HG03135 (cell line): ENCODE data around the gene TMEM175.
"Not testable (repeated sequence)": the region's sequence is repeated elsewhere in the genome, so short reads cannot be mapped to it uniquely, and the experiment has no call there.

Experiments used
- ATAC-seq: cut with Tn5 transposase; IDR thresholded peaks from one replicate; pipeline ENCODE4 v1.9.1; 2021; ENCODE audit warnings: mild to moderate bottlenecking, moderate library complexity; ENCODE audit not compliant: unreplicated experiment

Gene TMEM175

DNA sequence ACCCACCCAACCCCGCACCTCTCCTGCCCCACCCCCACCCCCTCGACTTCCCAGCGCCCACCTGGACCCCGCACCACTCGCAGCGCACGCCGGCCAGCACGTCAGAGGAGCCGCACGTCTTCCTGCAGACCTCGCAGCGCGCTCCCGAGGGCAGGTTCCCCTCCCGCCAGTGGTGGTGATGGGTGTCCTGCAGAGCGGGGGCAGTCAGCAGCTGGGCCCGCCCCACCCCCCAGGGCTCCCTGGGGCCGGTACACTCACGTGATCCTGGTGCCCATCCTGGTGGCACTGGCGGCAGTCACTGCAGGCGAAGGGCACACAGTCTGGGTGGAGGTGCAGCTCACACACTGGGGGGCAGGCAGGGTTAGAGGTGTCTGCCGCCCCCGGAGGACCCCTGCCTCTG, 36.0 kb downstream of the TMEM175 start:
- ATAC-seq: no peak

DNA sequence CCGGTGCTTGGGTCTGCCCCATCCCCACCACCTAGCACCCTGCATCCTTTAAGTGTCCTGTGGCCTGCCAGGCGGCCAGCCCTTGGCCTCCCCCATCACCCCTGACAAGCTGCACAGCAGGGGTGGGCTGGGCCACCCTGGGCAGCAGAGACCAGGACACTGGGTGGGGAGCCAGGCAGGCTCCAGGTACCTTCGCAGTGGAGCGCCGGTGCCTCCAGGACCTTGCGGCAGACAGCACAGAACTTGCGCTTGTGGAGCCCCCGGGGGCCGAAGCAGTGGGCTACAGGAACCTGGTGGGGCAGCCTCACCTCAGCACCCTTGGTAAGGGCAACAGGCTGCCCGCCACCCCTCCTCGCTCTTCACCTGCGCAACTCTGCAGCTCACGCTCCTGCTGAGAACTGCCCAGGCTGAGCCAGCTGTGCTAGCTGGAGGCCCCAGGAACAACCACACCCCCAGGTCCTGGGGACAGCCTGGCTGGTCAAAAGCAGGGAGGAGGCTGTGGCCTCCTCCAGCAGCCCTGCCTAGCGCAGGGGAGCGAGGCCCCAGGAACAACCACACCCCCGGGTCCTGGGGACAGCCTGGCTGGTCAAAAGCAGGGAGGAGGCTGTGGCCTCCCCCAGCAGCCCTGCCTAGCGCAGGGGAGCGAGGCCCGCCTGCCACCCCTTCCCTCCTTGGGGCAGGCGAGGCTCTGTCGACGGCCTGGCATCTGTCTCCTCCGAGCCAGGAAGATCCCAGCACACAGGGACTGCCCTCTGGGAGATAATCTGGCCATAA, 36.5 kb downstream of the TMEM175 start:
- ATAC-seq: no peak

DNA sequence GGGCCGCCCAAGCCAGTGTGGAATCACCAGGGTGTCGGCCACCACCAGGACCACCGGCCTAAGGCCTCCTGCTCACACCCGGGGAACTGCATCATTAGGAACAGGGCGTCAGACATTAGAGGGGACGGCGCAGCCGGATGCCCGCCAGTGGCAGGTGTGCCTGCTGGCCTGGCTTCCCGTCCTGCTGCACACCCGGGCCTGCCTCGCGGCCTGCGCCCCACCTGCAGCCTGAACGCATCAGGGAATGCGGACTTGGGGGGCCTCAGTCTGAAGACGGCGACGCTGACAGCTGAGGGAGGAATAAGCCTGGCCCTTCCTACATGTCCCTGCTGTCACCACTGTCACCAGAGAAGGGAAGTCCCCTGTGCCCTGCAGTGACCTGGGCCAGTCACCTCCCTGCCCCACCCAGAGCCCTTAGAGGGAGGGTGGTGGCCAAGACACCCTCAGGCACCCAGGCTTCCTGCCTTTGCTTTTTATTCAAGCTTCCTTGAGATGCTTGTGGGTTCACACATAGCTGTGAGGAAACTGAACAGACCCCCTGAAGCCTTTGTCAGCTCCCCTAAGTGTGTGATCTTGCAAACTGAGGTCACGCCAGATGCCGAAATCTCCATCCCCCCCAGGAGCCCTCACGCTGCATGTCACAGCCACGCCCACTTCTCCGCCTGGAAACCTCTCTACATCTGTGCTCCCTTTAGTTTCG, 37.9 kb downstream of the TMEM175 start:
- no peak for ATAC-seq

DNA sequence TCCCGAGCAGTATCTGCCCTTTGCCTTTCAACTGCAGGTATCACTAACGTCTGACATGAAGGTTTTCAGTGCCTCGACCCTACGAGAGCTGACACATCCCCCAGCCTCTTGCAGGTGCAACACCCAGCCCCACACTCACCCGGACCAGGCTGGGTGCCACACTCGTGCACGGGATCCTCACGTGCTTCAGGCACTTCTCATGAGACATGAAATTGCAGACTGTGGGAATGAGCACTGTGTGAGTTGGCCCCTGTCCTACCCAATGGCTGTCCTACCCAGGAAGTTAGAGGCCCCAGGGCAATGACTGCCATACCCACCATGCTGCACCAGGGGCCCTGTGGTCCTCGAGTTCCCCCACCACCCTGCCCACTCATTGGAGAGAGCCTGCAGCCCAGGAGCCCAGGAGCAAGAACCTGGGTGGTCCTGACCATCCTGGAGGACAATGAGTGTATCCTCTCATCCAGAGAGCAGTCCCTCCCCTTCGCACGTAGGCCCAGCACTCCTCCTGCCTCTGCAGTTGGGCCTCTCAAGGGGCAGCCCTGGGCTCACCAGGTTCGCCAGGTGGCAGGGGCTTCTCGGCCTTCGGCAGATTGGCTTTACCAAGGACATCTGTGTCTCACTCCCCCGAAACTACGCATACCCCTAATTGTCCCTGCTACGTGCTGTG, 38.7 kb downstream of the TMEM175 start:
- ATAC-seq: no peak

DNA sequence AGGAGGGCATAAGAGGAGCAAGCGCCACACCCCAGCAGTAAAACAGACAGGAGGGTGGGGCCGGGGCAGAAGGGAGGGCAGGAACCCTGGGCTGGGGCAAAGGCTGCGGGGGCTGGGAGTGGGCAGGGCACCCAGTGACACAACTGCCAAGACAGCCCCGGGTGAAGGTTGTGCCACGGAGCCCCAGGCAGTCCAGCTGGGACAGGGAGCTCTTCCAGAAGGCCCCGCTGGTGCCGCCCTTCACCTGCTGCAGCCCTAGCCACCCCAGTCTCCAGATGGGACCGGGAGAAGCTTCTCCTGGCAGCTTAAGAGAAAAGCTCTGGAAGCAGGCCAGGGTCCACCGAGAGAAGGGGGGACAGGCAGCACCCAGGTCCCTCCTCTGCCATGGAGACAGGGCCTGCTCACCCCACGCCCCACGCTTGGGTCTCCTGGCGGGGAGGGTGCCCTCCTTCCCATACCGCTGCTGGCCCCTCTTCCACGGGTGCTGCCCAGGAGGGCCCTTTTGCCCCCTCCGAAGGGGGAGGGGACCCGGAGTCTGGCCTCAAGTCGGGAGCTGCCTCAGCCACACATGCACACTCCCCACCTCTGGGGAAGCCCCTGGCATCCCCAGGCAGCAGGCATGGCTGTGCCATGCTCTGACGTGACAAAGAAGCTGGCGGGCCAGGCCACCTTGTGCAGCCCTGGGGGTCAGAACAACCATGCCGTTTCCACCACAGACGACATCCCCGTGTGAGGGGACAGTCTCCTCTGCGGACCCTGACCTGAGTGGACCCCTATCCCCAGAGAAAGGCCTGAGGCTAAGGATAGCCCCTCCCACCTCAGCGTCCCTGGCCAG, 39.6 kb downstream of the TMEM175 start:
- no peak for ATAC-seq

DNA sequence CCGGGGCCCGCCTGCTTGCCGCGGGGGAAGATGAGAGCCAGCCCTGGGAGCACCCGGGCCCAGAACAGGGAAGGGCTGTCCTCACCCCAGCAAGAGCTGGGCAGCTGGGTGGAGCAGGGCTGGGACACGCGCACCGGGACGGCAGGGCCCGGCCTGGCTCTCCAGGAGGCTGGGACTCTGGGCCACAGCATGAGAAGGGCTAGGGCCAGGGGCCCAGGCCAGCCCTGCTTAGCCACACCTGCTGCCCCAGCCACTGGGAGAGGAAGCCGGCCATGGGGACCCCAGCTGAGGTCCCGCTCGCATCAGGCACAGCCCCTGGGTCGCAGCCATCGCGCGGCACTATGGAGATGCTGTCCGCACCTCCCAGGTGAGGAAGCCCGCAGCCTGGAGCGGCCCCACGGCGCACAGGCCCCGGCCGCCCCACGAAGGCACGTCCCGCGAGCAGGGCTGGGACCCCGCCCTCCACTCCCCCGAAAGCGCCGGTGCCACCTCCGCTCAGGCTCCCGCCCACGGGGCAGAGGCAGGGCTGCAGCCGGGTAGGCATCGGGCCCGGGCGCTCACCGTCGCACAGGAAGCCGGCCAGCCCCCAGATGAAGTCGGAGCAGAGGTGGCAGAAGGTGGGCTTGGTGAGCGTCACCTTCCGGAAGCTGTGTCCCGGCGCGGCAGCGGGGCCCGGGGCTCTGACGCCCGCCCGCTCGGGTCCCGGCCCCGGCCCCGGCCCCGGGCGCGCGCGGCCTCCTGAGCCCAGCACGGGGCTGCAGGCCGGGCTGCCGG, 40.6 kb downstream of the TMEM175 start:
- ATAC-seq: peak; percentile 39

DNA sequence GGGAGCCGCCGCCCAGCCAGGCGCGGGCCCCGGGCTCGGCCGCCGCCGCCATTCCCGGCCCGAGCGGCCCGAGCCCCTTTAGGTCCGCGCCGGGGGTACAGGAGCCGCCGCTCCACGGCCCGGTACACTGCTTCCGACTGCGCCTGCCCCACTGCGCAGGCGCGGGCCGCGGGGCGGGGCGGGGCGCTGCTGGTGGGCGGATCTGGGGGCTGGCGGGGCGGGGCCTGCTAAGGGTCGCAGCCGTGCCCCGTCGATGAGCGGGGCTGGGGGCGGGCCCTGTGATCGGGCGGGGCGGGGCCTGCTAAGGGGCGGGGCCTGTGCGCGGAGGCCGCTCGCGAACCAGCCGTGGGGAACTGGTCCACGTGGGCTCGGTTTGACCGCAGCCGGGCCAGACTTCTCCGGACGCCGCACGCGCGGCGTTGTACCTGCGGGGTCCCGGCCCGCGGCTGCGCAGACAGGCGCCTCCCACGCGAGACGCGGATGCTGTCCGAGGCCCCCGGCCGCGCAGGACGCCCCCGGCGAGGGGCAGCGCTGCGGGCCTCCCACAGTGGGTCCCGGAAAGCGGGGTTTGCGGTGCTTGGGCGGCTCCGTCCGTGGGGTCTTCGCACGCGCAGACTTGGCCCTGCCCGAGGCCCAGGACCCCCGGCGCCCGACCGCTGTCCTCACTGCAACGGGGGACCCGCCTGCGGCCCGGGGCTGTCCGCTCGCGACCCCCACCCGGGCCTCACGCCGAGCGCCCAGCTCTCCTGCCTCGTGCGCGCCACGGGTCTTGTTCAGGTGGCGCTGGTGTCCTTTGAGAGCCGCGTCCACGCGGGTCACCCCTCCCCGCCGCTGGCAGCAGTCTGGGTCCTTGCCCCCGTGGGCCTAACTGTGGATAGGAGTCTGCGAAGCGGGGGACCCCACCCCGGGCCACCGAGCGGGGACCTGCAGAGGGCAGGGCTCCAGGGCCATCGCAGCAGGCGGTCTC, 41.5 kb downstream of the TMEM175 start, which contains the start of gene DGKQ:
TSS of gene DGKQ (minus strand) at position 139 of the 967 bp plus-strand sequence. CDS start at position 52, 87 bp downstream.
- peak; percentile 69 for ATAC-seq

DNA sequence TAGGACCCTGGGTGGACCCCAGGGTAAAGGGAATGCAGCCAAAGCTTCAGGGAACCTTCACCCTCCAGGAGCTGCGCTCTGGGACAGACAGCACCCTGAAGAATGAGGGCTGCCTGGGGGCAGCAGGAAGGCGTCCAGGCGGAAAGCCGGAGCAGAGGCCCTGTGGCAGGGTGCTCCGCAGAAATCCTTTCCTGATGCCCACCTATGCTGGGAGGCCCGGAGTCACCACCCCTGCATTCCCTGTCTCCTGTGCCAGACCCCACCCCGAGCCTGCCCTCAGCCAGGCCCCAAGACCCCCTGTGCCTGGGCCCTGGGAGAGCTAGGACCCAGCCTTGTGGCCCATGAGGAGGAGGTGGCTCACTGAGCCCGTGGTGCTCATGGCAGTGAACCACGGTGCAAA, 42.4 kb downstream of the TMEM175 start:
- ATAC-seq: no peak

DNA sequence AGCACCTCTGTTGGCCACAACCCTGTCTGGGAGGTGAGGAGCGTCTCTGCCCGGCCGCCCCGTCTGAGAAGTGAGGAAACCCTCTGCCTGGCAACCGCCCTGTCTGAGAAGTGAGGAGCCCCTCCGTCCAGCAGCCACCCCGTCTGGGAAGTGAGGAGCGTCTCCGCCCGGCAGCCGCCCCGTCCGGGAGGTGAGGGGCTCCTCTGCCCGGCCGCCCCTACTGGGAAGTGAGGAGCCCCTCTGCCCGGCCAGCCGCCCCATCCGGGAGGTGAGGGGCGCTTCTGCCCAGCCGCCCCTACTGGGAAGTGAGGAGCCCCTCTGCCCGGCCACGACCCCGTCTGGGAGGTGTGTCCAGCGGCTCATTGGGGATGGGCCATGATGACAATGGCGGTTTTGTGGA, 43.8 kb downstream of the TMEM175 start:
- not testable (repeated sequence) for ATAC-seq

DNA sequence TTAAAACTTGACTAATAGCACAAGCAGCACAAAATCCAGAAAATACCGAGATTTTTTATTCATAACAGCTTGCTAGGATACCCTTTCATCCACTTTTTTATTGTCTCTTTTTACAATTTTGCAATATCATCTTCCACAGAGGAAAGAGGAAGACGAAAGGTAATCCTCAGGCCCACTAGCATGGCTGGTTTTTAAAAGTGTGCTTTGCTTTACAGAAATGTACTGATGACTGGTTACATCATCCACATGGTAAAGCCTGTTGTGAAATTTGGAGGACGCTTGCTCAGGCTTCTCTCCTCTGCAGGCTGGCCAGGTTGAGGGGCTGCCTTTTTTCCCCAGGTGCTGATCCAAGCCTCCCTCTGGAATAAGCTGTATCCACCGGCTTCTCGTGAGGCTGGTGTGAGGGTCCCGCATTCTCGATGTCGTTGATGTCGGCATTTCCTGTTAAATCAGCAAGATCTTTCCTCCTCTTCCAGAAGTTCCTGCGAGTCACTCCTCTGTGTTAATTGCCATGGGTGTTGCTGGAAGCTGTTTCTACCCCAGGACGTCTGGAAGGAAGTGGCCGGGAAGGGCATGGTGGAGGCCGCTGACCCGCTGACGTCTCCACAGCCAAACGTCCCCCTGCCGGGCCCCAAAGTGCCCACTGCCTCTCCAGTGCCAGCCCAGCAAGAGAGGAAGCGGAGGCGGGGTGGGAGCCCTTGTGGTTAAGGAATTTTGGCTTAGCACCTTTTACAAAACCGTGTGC, 46.9 kb downstream of the TMEM175 start:
- no peak for ATAC-seq

DNA sequence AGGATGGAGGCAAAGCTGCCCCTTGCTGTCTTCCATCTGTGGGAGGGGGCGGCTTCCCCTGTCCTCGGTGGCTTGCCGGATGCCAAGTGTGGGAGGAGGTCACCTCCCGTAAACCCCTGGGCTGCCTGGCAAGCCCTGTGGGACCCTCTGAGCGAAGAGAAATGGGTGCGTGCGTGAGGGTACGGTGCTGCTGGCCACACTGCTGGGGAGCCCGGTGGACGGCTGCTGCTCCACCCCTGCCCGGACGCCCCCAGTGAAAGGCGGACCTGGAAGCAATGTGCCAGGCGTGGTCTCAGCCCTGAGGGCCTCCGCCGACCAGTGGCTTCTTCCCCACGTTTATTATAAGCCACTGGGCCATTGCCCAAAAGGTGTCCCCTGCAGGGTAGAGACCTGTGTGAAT, 50.0 kb downstream of the TMEM175 start:
- no peak for ATAC-seq

DNA sequence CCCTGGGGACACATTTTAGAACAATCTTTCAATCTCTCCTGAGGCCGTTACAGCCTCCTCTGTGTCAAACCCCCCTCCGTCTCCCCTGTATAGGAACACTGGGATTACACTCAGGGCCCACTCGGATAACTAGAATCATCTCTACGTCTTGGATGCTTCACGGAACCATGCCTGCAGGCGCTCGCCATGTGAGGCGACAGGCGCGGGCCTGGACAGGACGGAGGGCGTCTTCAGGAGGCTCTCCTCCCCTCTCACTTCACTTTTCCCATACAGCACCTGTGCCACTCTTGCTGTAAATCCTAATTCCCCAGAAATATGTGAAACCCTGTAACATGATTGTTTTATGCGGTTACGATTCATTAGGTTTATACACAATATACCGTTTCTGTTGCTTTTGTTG, 50.6 kb downstream of the TMEM175 start:
- no peak for ATAC-seq

DNA sequence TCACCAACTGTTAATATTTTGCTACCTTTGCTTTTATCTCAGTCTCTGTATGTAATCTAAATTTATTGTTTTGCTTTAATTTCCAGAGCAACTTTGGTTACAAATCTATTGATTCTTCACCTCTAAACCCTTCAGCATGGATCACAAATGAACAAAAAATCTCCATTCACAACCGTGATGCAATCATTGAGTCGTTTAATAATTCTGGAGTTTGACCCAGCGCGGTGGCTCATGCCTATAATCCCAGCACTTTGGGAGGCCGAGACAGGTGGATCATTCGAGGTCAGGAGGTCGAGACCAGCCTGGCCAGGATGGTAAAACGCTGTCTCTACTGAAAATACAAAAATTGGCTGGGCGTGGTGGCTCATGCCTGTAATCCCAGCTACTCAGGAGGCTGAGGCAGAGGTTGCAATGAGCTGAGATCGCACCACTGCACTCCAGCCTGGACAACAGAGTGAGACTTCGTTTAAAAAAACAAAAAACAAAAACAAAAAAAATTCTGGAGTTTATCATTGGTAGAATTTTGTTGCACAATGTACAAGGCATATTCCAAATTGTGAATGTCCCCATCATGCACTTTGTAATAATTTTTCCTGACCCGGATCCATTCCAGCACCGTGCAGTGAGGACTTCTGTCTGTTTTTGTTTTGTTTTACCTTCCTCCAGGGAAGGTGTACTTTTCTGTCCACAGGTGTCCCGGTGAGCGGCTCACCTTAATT, 52.2 kb downstream of the TMEM175 start:
- ATAC-seq: no peak

DNA sequence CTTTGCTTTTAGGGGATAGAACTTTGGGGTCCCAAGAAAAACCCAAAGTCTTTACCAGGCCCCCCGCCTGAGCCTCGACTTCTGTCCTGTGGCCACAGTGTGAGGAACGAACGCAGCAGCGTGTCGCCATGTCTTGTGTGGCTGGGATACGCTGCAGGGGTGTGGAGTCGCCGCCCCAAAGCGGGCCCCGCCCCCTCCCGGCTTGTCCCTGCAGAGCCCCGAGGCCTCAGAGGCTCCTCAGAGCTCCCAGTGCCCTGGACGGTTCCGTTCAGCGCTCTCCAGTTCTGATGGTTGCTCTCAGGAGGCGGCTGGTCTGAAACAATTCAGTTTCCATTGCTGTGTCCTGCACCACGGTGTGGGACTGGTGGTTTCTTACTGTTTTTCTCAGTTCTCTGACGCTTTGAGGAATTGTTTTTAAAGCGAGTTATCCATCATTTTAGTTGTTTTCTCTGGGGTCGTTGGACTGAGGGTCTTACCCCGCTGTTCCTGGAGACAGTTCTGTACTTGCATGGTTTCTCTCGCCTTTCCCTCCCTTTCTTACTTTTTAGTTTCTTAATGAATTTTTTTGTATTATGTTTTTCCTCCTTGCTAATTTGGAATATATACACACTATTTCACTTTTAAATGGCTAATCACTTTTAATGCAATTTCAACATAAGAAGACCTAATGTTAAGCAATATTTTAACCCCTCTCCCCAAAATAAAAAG, 53.0 kb downstream of the TMEM175 start:
- no peak for ATAC-seq

DNA sequence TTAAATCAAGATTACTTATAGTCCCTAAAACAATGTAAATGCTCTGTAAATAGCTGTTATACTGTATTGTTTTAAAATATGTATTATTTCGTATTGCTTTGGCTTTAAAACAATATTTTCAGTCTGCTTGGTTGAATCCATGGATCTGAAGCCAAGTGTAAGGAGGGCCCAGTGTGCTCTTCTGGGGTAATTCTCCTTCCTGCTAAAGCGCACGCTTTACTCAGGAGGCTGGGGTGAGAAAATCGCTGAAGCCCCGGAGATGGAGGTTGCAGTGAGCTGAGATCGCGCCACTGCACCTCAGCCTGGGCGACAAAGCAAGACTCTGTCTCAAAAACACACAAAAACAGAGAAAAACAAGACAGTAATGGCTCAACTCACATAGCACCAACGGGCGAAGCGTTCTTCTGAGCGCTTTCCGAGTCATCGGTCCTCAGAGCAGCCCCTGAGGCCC, 54.2 kb downstream of the TMEM175 start:
- peak; percentile 17 for ATAC-seq

DNA sequence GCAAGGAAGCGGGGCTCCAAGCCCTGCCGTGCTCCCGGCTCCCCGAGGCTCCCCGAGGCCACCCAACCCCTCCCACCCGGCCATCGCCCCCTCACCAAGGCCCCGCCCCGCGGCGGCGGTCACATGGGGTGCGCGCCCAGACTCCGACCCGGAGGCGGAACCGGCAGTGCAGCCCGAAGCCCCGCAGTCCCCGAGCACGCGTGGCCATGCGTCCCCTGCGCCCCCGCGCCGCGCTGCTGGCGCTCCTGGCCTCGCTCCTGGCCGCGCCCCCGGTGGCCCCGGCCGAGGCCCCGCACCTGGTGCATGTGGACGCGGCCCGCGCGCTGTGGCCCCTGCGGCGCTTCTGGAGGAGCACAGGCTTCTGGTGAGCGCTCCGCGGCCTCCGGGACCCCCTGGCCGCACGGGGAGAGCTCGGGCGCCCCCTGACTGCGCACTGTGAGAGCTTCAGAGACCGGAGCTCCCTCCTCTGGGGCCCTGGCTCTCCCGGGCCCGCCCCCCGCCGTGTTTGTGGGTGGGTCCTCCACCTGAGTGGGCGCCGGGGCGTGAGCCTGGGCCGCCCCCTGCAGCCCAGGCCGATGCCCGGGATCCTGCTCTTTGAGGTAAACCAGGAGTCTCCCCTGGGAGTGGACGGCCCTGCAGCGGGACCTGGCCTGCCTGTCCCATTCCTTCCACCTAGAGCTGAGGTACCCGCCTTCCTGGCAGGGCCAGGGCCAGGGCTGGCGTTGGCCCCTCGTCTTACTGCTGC, 54.8 kb downstream of the TMEM175 start, which contains the start of gene IDUA:
TSS of gene IDUA (plus strand) at position 166 of the 745 bp plus-strand sequence. CDS start at position 207, 41 bp downstream.
- peak; percentile 64 for ATAC-seq
